ENCODE results near the gene AARS1. TPM values are rescaled to one million over a fixed set of nuclear protein-coding genes. Genes with fewer than 3 reads are reported as not detected.
A peak's percentile ranks its signal among the peaks of the same experiment; 100 is the strongest.

Gene AARS1
- total and polyA plus RNA-seq, 10 of the 15 experiments (the other 5 are each of a cell fraction or from before 2014, with no cell fraction given), result 21.5 to 143 (median 96.9) TPM

DNA sequence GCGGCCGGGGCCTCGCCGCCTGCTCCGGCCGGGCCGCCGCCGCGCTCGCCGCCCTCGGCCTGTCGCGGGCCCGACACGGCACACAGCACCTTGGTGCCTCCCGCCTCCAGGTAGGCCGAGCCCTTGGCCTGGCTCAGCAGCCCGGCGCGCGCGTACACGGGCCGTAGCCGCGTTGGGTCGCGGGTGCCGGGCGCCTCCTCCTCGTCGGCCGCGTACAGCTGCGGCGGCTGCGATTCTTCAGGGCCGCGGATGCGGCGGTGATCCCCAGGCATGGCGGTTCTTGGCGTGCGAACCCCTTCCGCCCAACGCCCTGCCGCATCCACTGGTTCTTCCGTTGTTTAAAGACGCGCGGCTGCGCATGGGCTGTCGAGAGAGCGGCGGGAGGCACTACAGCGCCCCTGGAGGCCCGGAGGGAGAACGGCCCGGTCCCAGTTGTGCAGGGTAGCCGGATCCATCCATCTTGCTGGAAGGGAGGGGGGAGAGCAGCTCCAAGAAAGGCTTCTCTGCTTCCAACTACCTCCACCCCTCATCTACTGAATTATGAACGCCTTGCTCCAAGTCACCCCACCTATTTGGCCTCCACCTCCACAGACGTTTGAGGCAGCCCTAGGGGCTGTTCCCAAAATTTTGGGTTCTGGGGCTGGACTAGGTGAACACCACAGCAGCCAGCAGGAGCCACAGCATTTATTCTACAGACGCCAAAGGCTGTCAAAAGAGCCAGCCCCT, 37.5 kb downstream of the AARS1 start, which contains the start of gene EXOSC6 (continued):
- TF ChIP-seq, protein P1, sequence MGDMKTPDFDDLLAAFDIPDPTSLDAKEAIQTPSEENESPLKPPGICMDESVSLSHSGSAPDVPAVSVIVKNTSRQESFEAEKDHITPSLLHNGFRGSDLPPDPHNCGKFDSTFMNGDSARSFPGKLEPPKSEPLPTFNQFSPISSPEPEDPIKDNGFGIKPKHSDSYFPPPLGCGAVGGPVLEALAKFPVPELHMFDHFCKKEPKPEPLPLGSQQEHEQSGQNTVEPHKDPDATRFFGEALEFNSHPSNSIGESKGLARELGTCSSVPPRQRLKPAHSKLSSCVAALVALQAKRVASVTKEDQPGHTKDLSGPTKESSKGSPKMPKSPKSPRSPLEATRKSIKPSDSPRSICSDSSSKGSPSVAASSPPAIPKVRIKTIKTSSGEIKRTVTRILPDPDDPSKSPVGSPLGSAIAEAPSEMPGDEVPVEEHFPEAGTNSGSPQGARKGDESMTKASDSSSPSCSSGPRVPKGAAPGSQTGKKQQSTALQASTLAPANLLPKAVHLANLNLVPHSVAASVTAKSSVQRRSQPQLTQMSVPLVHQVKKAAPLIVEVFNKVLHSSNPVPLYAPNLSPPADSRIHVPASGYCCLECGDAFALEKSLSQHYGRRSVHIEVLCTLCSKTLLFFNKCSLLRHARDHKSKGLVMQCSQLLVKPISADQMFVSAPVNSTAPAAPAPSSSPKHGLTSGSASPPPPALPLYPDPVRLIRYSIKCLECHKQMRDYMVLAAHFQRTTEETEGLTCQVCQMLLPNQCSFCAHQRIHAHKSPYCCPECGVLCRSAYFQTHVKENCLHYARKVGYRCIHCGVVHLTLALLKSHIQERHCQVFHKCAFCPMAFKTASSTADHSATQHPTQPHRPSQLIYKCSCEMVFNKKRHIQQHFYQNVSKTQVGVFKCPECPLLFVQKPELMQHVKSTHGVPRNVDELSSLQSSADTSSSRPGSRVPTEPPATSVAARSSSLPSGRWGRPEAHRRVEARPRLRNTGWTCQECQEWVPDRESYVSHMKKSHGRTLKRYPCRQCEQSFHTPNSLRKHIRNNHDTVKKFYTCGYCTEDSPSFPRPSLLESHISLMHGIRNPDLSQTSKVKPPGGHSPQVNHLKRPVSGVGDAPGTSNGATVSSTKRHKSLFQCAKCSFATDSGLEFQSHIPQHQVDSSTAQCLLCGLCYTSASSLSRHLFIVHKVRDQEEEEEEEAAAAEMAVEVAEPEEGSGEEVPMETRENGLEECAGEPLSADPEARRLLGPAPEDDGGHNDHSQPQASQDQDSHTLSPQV (IDR thresholded peaks at IDR 0.05), result no peak
- peak; percentile 61; the same call in 1 of the 2 replicates for TF ChIP-seq CHD2 (IDR thresholded peaks at IDR 0.05; ENCODE audit: borderline replicate concordance, low read depth, low read length)
- no peak; the same call in 1 of the 2 replicates for TF ChIP-seq SMC3 (IDR thresholded peaks at IDR 0.05; ENCODE audit: borderline replicate concordance, low read length)
- TF ChIP-seq, protein P2, sequence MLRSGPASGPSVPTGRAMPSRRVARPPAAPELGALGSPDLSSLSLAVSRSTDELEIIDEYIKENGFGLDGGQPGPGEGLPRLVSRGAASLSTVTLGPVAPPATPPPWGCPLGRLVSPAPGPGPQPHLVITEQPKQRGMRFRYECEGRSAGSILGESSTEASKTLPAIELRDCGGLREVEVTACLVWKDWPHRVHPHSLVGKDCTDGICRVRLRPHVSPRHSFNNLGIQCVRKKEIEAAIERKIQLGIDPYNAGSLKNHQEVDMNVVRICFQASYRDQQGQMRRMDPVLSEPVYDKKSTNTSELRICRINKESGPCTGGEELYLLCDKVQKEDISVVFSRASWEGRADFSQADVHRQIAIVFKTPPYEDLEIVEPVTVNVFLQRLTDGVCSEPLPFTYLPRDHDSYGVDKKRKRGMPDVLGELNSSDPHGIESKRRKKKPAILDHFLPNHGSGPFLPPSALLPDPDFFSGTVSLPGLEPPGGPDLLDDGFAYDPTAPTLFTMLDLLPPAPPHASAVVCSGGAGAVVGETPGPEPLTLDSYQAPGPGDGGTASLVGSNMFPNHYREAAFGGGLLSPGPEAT (IDR thresholded peaks at IDR 0.05; ENCODE audit: low read depth), result peak; percentile 37; the same call in 1 of the 2 replicates
- TF ChIP-seq SUPT20H (IDR thresholded peaks at IDR 0.05; ENCODE audit: borderline replicate concordance, control insufficient read depth, low read depth, low read length), result no peak
- no peak for TF ChIP-seq RCOR1 (conservative IDR thresholded peaks at IDR 0.05; ENCODE audit: low read depth, low read length)
- TF ChIP-seq CUX1 (IDR thresholded peaks at IDR 0.05; ENCODE audit: insufficient replicate concordance, low read depth, low read length), result no peak
- TF ChIP-seq RBBP5 (conservative IDR thresholded peaks at IDR 0.05), result no peak
- peak; percentile 37; the same call in 1 of the 2 replicates for TF ChIP-seq TCF12 (IDR thresholded peaks at IDR 0.05; ENCODE audit: low read depth, low read length)
- TF ChIP-seq MTA2 (IDR thresholded peaks at IDR 0.05; ENCODE audit: low read depth), result no peak
- TF ChIP-seq, protein P3, sequence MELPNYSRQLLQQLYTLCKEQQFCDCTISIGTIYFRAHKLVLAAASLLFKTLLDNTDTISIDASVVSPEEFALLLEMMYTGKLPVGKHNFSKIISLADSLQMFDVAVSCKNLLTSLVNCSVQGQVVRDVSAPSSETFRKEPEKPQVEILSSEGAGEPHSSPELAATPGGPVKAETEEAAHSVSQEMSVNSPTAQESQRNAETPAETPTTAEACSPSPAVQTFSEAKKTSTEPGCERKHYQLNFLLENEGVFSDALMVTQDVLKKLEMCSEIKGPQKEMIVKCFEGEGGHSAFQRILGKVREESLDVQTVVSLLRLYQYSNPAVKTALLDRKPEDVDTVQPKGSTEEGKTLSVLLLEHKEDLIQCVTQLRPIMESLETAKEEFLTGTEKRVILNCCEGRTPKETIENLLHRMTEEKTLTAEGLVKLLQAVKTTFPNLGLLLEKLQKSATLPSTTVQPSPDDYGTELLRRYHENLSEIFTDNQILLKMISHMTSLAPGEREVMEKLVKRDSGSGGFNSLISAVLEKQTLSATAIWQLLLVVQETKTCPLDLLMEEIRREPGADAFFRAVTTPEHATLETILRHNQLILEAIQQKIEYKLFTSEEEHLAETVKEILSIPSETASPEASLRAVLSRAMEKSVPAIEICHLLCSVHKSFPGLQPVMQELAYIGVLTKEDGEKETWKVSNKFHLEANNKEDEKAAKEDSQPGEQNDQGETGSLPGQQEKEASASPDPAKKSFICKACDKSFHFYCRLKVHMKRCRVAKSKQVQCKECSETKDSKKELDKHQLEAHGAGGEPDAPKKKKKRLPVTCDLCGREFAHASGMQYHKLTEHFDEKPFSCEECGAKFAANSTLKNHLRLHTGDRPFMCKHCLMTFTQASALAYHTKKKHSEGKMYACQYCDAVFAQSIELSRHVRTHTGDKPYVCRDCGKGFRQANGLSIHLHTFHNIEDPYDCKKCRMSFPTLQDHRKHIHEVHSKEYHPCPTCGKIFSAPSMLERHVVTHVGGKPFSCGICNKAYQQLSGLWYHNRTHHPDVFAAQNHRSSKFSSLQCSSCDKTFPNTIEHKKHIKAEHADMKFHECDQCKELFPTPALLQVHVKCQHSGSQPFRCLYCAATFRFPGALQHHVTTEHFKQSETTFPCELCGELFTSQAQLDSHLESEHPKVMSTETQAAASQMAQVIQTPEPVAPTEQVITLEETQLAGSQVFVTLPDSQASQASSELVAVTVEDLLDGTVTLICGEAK (IDR thresholded peaks at IDR 0.05; ENCODE audit: borderline replicate concordance), result peak; percentile 76
